GM18951 (cell line): Measurements from ENCODE around the gene MXRA7.
"Not testable (repeated sequence)": the region's sequence is repeated elsewhere in the genome, so short reads cannot be mapped to it uniquely, and the experiment has no call there.

Experiments
- POLR2A ChIP-seq: IDR thresholded peaks from 4 replicates; pipeline ENCODE4 v1.6.1; 2011; ENCODE audit warnings: mild to moderate bottlenecking; ENCODE audit not compliant: insufficient read length, insufficient read depth; ENCODE audit errors: extremely low read depth
- in situ Hi-C: fragments of 300-500 bp; cut with MboI; formaldehyde crosslinking; loops from one replicate; pipeline ENCODE4 v1.12.0; 2022; ENCODE audit warnings: low sequenced_read_pairs, mixed read lengths, inconsistent platforms; ENCODE audit not compliant: unreplicated experiment

Gene MXRA7

DNA sequence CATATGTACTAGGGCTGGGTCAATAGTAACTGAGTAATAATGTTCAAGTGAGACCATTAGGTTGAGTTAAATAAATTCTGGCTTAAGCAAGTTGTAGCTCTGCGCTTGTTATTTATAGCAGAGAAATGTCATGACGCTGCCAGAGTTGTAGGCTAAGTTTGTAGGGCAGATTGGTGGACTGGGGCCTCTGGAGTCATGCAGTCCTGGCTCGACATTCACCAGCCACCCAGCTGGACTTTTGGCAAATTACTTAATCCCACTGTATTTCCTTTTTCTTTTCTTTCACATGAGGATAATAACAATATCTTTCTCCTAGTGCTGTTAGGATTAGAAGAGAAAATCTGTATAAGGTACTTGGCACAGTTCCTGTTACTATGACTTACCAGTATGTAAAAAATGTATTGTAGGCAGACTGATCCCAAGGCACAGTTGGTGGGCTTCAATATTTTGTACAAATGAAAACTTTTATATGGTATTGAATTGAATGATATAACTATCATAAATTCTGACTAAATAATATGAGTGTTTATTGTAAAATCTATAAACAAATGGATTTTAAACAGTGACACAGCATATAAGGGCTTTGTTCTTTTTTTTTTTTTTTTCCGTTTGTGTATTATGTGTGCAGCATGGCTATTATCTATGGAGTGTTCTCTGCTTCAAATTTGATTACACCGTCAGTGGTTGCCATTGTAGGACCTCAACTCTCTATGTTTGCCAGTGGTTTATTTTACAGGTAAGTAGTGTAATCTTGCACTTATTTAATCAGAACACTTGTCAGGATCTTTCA lies 29.8 kb upstream of the MXRA7 start:
- in situ Hi-C loops: no loop called here
- no peak for TF ChIP-seq POLR2A

DNA sequence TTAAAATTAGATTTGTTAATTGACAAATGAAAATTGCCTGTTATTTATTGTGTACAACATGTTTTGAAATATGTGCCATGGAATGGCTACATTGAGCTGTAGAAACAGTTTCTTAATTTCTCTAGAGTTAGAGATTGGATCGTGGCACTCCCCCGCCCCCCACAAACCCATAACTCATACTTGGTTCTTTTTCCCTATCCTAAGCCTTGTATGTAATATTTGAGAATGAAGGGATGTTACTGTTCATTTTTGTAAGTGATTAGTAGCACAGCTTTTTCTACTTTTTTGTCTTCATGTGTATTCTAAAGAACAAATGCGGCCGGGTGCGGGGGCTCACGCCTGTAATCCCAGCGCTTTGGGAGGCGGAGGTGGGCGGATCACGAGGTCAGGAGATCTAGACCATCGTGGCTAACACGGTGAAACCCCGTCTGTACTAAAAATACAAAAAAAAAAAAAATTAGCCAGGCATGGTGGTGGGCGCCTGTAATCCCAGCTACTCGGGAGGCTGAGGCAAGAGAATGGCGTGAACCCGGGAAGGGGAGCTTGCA lies 28.9 kb upstream of the MXRA7 start:
- in situ Hi-C loops: not testable (repeated sequence)

DNA sequence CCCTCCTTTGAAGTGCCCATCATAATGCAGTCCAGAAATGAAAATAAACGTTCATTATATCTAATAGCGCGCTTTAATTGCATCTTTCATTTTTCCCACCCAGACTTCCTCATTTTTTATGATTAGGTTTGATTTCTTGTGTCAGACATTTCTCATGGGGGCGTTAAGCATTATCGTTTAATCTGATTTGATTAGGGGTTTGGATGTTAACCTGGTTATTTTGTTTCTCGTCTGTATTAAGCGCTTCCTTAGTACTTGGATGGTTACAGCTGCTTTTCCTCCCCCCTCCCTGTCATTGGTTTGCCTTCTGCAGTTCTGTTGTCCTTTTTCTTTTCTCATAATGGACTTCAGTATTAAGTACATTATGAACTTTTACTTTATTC lies 27.7 kb upstream of the MXRA7 start:
- in situ Hi-C loops: no loop called here
- no peak for TF ChIP-seq POLR2A

DNA sequence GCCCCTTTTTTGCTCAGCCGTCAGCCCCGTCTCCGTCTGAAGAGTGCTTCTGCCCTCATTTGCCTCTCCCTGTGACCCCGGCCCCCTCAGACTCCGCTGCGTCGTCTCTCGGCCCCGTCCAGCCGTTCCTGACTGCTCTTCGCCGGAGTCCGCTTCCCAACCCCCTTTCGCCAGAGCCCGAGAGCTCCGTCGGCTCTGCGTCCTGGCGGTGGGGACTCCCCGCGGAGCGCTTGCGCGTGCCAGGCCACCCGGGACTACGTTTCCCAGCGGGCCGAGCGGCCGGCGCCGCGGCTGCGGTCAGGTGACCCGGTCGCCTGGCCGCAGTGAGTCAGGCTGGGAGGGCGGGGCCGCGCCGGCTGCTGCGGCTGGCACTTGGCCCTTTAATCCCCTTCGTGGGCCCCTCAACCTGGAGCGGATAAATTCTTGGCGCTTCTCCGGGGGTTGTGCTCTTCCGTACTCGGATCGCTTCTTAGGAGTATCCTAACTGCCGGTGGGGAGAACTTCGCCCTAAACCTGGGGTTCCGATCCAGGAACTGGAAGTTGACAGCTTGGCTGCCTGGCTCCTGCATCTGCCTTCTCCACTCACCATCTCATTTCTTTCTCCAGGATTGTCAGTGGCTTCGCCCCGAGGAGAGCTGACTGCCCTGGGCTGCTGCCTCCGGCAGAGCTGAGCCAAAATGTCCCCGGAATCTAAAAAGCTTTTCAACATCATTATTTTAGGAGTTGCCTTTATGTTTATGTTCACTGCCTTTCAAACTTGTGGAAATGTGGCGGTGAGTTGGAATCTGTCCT lies 27.1 kb upstream of the MXRA7 start, which contains the start of gene MFSD11:
TSS of gene MFSD11 (plus strand) at position 444 of the 792 bp plus-strand sequence. CDS start at position 678, 234 bp downstream.
- in situ Hi-C loops: no loop called here
- TF ChIP-seq POLR2A: peak; percentile 42

DNA sequence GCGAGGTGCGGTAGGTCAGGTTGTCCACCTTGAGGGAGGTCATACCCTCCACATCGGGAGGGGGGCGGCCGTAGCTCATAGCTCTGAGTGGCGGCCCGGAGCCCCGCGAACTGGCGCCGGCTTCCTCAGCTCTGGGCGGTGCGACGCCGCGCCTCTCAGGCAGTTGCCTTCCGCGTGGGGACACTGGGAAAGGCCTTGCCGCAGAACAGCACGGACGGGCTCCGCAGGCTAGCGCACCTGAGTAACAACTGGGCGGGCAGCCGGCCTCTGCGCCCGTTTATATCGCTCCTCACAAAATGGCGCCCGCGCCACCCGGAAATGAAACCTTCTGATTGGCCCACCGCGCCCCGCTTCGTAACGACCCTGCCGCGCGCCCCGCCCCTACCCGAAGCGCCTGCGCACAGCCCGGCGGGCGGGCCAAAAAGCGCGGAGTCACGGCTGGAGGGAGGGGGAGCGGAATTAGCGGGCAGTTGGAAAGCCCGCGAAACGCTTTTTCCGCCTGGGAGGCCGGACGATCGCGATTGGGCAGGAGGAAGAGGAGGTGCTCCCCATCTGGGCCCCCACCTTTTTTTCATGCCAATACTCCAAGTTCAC lies 26.4 kb upstream of the MXRA7 start, which contains the start of gene SRSF2:
TSS of gene SRSF2 (minus strand) at position 250 of the 594 bp plus-strand sequence. CDS start at position 79, 171 bp downstream.
- TF ChIP-seq POLR2A: peak; percentile 100
- in situ Hi-C loops: no loop called here

DNA sequence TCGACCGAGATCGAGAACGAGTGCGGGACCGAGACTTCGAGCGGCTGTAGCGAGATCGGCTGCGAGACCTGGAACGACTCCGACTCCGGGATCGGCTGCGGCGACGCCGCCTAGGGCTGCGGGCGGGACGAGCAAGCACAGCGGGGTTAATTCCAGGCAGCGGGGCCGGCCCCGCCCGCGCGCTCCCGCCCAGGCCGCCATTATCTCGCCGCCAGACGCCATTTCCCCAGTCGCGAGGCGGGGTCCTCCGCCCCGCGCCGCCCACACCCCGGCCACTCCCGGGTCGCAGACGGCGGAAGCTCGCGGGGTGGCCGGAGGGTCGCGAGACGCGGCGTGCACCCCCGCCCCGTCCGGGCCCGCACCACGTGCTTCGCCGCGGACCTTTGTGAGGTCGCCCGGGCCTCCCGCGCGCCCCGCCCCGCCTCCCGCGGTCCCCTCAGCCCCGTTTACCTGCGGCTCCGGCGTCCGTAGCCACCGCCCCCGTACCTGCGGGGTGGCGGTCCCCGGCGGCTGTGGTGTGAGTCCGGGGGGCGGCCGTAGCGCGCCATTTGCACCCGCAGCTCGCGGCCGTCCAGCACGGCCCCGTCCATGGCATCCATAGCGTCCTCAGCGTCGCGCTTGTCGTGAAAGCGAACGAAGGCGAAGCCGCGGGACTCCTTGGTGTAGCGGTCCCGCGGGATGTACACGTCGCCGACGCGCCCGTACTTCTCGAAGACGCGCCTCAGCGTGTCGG lies 25.8 kb upstream of the MXRA7 start:
- in situ Hi-C loops: no loop called here
- TF ChIP-seq POLR2A: peak; percentile 46

DNA sequence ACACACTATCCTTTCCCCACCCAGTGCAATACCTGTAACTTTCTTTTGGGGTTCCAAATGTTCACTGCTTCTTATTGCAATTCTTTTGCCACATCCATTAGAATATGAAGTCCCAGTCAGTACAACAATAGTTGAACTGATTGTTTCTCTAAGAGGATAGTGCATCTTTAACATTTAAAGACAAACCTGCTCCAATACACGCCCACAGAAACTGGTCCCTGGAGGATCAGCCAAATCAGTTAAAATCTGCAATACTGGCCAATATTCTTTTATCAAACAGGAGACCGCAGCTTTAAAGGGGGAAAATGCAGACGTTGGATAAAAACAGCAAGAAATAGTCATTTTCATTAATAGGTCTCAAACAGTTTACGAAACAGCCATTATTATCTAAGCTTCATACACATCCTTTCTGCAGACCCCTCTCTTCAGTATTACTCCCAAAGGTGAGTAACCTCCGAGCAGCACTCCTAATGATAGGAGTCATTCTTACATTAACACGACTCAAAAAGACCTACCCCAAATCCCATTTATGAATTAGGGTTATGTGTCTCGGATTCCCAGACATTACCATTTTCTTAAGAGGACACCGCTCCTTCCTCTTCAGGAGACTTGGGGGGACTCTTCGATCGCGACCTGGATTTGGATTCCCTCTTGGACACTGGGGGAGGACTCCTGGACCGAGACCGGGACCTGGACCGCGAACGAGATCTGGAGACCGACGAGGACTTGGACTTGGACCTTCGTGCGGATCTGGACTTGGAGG lies 25.0 kb upstream of the MXRA7 start:
- in situ Hi-C loops: no loop called here

DNA sequence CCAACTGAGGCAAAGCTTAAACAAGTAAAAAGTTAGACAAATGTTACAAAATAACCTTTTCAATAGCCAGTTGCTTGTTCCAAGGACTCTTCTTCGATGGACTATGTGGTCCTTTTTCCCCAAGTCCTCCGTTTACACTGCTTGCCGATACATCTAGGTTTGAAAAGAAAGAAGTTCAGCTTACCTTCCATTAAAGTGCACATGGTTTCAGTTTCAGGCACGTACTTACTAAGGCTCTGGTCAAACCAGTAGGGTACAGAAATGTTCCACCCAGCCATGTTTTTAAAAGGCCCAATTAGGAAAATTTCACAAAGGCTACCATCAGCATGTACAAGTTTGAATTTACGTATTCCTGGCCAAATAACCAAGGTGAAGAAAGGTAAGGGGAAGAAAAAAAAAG lies 24.2 kb upstream of the MXRA7 start:
- no peak for TF ChIP-seq POLR2A
- in situ Hi-C loops: no loop called here

More for the DNA sequence above, 25.0 kb upstream of the MXRA7 start:
- no peak for TF ChIP-seq POLR2A

DNA sequence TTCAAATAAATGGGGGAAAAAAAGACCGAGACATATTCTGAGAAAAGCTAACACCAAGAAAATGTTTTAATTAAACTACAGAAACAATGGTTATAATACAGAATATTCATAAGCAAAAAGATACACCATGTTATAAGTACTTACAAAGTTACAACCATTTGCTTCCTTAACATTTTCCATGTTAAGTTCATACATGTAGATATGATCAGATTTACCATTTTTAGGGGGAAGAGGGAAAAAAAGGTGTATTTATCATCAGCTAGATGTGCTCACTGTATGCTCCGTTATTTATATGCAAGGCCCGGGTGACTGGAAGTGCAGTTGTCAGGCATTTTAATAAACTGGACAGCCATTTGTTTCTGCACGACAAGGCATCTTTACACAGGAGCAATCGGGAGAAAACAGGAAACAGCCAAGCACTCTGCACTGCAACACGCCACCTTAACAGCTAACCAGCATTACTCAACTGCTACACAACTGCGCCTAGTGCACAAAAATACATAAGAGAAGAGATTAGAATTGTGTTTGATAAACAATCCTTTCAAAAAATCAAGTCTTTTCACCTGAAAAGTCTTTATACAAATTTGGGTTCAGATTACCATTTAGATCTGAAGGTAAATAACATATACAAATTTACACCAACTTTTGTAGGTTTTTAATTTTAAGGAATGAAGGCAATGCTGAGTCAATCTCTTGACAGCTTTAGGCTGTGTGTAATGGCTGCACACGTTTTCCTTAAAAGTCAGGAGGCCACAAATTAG lies 23.5 kb upstream of the MXRA7 start:
- in situ Hi-C loops: no loop called here

DNA sequence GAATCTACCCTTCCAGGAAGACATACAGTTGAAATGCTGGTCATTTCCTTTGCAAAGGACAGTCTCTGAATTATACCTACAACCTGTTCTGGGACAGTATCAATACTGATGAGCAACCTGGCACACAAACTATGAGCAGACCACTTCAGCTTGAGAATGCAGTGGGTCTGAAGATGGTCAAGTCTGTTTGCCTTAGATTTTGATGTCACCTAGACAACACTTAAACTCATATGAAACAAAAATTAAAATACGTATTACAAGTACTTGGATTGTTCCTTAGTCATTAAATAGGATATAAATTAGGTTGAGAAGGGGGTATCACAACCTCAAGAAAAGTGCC lies 22.8 kb upstream of the MXRA7 start:
- in situ Hi-C loops: no loop called here
- peak; percentile 1 for TF ChIP-seq POLR2A

More for the DNA sequence above, 23.5 kb upstream of the MXRA7 start:
- no peak for TF ChIP-seq POLR2A
